Suprapubic skin (tissue), 4 donors: ENCODE measurements around the gene GNAQ.

ENCODE experiments used
- EP300 ChIP-seq: sonication (generic); formaldehyde crosslinking; IDR thresholded peaks from one replicate; pipeline ENCODE4 v1.6.1; 2017; ENCODE audit warnings: antibody characterized with exemption
- POLR2A ChIP-seq, 2 donors: fragments of 450-650 bp; IDR thresholded peaks; one replicate each; pipeline ENCODE4 v1.6.1; 2017; ENCODE audit warnings: antibody characterized with exemption in 2 of 2, mild to moderate bottlenecking in 2 of 2, moderate library complexity in 2 of 2
- POLR2AphosphoS5 ChIP-seq, 3 donors: sonication (generic); formaldehyde crosslinking; IDR thresholded peaks; one replicate each; pipeline ENCODE4 v1.6.1; 2017; ENCODE audit warnings: antibody characterized with exemption in 3 of 3
- TF ChIP-seq, protein P1 (sequence below), 2 donors: fragments of 200-600 bp in 1 of 2; fragments of 450-650 bp in 1 of 2; sonication (generic) in 1 of 2; IDR thresholded peaks; one replicate each; pipeline ENCODE4 v1.5.1; 2016 to 2019; ENCODE audit warnings: antibody characterized with exemption in 2 of 2, mild to moderate bottlenecking in 1 of 2, moderate library complexity in 1 of 2

DNA sequence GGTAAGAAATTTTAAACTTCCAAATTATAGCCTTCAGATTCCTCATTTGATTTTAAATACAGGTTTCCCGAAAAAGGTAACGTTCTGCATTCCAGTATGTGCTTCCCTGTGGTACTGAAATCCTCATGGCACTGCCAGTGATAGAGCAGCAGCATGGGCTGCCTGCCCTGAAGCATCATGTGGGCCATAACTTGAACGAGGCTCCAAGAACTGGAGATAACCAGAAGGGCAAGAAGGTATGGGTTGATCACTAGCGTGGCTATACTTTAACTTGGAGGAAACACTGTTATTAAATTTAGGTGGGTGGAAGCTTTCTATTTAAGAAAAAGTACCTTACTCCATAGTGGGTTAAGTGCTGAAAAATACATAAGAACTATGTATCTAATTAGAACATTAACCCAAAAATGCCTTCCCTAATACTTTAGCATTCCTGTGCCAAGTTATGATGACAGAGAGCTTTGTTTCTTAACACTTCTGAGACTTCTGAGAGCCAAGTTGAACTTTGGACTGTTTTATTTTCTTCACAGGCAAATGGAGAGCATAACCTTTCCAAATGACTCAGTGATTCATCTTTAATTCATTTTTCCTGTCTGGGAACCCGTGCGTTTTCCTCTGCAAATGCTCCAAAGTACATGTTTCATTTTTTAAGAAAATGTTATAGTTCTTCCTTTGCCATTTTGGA lies 192.0 kb downstream of the GNAQ start:
- TF ChIP-seq, protein P1, sequence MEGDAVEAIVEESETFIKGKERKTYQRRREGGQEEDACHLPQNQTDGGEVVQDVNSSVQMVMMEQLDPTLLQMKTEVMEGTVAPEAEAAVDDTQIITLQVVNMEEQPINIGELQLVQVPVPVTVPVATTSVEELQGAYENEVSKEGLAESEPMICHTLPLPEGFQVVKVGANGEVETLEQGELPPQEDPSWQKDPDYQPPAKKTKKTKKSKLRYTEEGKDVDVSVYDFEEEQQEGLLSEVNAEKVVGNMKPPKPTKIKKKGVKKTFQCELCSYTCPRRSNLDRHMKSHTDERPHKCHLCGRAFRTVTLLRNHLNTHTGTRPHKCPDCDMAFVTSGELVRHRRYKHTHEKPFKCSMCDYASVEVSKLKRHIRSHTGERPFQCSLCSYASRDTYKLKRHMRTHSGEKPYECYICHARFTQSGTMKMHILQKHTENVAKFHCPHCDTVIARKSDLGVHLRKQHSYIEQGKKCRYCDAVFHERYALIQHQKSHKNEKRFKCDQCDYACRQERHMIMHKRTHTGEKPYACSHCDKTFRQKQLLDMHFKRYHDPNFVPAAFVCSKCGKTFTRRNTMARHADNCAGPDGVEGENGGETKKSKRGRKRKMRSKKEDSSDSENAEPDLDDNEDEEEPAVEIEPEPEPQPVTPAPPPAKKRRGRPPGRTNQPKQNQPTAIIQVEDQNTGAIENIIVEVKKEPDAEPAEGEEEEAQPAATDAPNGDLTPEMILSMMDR (IDR thresholded peaks at IDR 0.05), result no peak
- TF ChIP-seq EP300 (no peak), POLR2A (IDR thresholded peaks at IDR 0.05) (no peak), POLR2AphosphoS5 (IDR thresholded peaks at IDR 0.05) (no peak)
